GM12873 (cell line): ENCODE data around the gene NFATC3.

Source experiments
- TF ChIP-seq, protein P1 (sequence below): IDR thresholded peaks from 2 replicates; pipeline ENCODE4 v1.5.1; 2012; ENCODE audit warnings: low read depth, mild to moderate bottlenecking, moderate library complexity, low read length, control low read depth; ENCODE audit not compliant: insufficient read depth; ENCODE audit errors: missing control alignments

The NFATC3 gene

DNA sequence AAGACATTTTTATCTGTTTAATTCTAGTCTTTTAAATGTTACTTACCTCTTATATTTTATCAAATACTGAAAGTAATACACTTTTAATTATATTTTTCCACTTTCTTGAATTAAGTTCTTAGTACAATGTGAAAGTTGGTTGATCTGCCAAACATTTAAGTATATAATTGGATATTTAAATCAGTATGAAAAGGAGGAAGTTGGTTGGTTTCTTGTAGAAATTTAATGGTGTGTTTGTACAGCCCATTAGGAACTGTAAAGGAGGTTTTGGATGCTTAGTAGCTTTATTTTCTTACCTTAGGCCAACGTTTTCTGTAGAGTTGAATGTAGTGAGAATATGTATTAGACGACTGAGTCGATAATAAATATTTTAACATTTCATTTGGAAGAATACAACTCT, 5.4 kb downstream of the NFATC3 start:
- TF ChIP-seq, protein P1, sequence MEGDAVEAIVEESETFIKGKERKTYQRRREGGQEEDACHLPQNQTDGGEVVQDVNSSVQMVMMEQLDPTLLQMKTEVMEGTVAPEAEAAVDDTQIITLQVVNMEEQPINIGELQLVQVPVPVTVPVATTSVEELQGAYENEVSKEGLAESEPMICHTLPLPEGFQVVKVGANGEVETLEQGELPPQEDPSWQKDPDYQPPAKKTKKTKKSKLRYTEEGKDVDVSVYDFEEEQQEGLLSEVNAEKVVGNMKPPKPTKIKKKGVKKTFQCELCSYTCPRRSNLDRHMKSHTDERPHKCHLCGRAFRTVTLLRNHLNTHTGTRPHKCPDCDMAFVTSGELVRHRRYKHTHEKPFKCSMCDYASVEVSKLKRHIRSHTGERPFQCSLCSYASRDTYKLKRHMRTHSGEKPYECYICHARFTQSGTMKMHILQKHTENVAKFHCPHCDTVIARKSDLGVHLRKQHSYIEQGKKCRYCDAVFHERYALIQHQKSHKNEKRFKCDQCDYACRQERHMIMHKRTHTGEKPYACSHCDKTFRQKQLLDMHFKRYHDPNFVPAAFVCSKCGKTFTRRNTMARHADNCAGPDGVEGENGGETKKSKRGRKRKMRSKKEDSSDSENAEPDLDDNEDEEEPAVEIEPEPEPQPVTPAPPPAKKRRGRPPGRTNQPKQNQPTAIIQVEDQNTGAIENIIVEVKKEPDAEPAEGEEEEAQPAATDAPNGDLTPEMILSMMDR, result no peak

- TF ChIP-seq, protein P1, result no peak
Measured at GRCh38 chr16:68091380-68092261, 6.5 kb downstream of the NFATC3 start.

- TF ChIP-seq, protein P1, result peak; percentile 61
Measured at GRCh38 chr16:68093816-68094613, 8.8 kb downstream of the NFATC3 start.

DNA sequence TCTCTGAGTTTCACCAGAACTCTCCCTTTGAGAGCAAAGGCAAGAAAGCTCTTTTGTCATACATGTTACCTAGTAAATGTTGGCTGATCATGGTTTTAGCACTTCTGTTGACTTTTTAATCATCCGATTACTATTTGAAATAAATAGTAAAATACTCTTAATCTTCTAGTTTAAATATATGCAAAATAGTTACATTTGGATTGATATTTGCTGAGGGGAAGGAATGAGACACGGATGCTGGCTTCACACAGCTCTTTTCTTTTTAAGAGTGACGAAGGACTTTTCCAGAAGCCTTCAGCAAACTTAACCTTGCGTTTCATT, 9.4 kb downstream of the NFATC3 start:
- TF ChIP-seq, protein P1, result no peak

GRCh38 chr16:68096491-68096890, 11.3 kb downstream of the NFATC3 start:
- TF ChIP-seq, protein P1, result no peak

DNA sequence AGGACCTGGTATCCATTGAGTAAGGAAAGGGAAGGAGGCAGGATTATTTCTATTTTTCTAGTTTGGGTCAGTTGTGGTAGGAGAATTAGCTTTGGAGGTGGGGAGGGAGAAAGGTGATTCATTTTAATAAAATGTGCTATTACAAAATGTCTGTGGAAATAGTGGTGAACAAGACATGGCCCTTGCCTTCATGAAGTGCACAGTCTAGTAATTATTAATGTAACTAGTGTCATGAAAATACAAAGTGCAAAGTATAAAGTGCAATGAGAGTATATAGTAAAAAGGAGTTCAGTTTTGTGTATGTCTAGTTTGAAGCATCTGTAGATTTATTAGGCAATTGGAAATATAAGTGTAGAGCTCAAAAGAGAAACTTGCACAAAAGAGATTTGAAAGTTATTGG, 11.9 kb downstream of the NFATC3 start:
- TF ChIP-seq, protein P1, result no peak

- TF ChIP-seq, protein P1, result no peak
Measured at GRCh38 chr16:68097895-68098294, 12.7 kb downstream of the NFATC3 start.
